ENCODE measurements around the gene BIRC6. TPM values are rescaled to one million over a fixed set of nuclear protein-coding genes. Genes with fewer than 3 reads are reported as not detected.
"Not testable (repeated sequence)": the region's sequence is repeated elsewhere in the genome, so short reads cannot be mapped to it uniquely, and the experiment has no call there.

BIRC6 gene
- polyA plus RNA-seq, 4 donors: 14.6 to 55.1 (median 20.6) TPM

GRCh38 chr2:32456808-32457207, 100.0 kb downstream of the BIRC6 start:
- Histone ChIP-seq H3K27ac (ENCODE audit: low read depth in 1 of 3, low read length in 2 of 3) (no peak overlapping the region), H3K4me1 (ENCODE audit: control insufficient read depth in 3 of 3, insufficient read depth in 2 of 3, low read depth in 1 of 3, low read length in 2 of 3) (no peaks in the 10 kb centered on the region), H3K4me3 (ENCODE audit: low read depth in 1 of 3, low read length in 3 of 3) (no peak overlapping the region), H3K27me3 (ENCODE audit: control insufficient read depth in 3 of 3, insufficient read depth in 3 of 3, low read length in 3 of 3) (no peaks in the 10 kb centered on the region), H3K36me3 (ENCODE audit: control insufficient read depth in 3 of 3, insufficient read depth in 2 of 3, low read depth in 1 of 3, low read length in 3 of 3) (peaks cover 0 to 10% (median 3%) of the 10 kb centered on the region in 3 donors), H3K9me3 (ENCODE audit: control insufficient read depth in 2 of 2, insufficient read depth in 1 of 2, low read depth in 1 of 2, low read length in 1 of 2) (no peaks in the 10 kb centered on the region)
- FAIRE-seq (no peak), DNase-seq (no peak)
- 92 to 94% (median 93%) methylated on average over 4 of the region's 4 CpGs for WGBS, 3 donors

GRCh38 chr2:32457814-32458213, 101.0 kb downstream of the BIRC6 start:
- Histone ChIP-seq H3K4me1 (ENCODE audit: control insufficient read depth in 3 of 3, insufficient read depth in 2 of 3, low read depth in 1 of 3, low read length in 2 of 3) (no peaks in the 10 kb centered on the region), H3K27ac (ENCODE audit: low read depth in 1 of 3, low read length in 2 of 3) (no peak overlapping the region), H3K27me3 (ENCODE audit: control insufficient read depth in 3 of 3, insufficient read depth in 3 of 3, low read length in 3 of 3) (no peaks in the 10 kb centered on the region), H3K9me3 (ENCODE audit: control insufficient read depth in 2 of 2, insufficient read depth in 1 of 2, low read depth in 1 of 2, low read length in 1 of 2) (no peaks in the 10 kb centered on the region), H3K4me3 (ENCODE audit: low read depth in 1 of 3, low read length in 3 of 3) (no peak overlapping the region), H3K36me3 (ENCODE audit: control insufficient read depth in 3 of 3, insufficient read depth in 2 of 3, low read depth in 1 of 3, low read length in 3 of 3) (peaks cover 0 to 14% (median 3%) of the 10 kb centered on the region in 3 donors)
- no peak for DNase-seq
- 96 to 100% (median 100%) methylated on average over 1 of the region's 1 CpG for WGBS, 3 donors
- FAIRE-seq: no peak

- H3K27ac ChIP-seq (ENCODE audit: low read depth in 1 of 3, low read length in 2 of 3); FAIRE-seq; DNase-seq; H3K4me3 ChIP-seq (ENCODE audit: low read depth in 1 of 3, low read length in 3 of 3); H3K9me3 ChIP-seq (ENCODE audit: control insufficient read depth in 2 of 2, insufficient read depth in 1 of 2, low read depth in 1 of 2, low read length in 1 of 2); H3K4me1 ChIP-seq (ENCODE audit: control insufficient read depth in 3 of 3, insufficient read depth in 2 of 3, low read depth in 1 of 3, low read length in 2 of 3); H3K27me3 ChIP-seq (ENCODE audit: control insufficient read depth in 3 of 3, insufficient read depth in 3 of 3, low read length in 3 of 3): not testable (repeated sequence)
- peaks cover 0 to 23% (median 6%) of the 10 kb centered on the region in 3 donors for H3K36me3 ChIP-seq (ENCODE audit: control insufficient read depth in 3 of 3, insufficient read depth in 2 of 3, low read depth in 1 of 3, low read length in 3 of 3)
- WGBS, 3 donors: 96 to 98% (median 97%) methylated on average over 2 of the region's 2 CpGs
Measured at GRCh38 chr2:32460861-32461260, 104.0 kb downstream of the BIRC6 start.

GRCh38 chr2:32463110-32463509, 106.3 kb downstream of the BIRC6 start:
- H3K4me3 ChIP-seq (ENCODE audit: low read depth in 1 of 3, low read length in 3 of 3): no peak overlapping the region
- H3K9me3 ChIP-seq (ENCODE audit: control insufficient read depth in 2 of 2, insufficient read depth in 1 of 2, low read depth in 1 of 2, low read length in 1 of 2): no peaks in the 10 kb centered on the region
- no peaks in the 10 kb centered on the region for H3K4me1 ChIP-seq (ENCODE audit: control insufficient read depth in 3 of 3, insufficient read depth in 2 of 3, low read depth in 1 of 3, low read length in 2 of 3)
- 96 to 97% (median 97%) methylated on average over 4 of the region's 4 CpGs for WGBS, 3 donors
- H3K36me3 ChIP-seq (ENCODE audit: control insufficient read depth in 3 of 3, insufficient read depth in 2 of 3, low read depth in 1 of 3, low read length in 3 of 3): peaks cover 0 to 29% (median 11%) of the 10 kb centered on the region in 3 donors
- DNase-seq (no peak), FAIRE-seq (no peak)
- H3K27ac ChIP-seq (ENCODE audit: low read depth in 1 of 3, low read length in 2 of 3): no peak overlapping the region
- H3K27me3 ChIP-seq (ENCODE audit: control insufficient read depth in 3 of 3, insufficient read depth in 3 of 3, low read length in 3 of 3): no peaks in the 10 kb centered on the region

GRCh38 chr2:32464431-32464830, 107.6 kb downstream of the BIRC6 start:
- DNase-seq (no peak), FAIRE-seq (no peak)
- Histone ChIP-seq H3K36me3 (ENCODE audit: control insufficient read depth in 3 of 3, insufficient read depth in 2 of 3, low read depth in 1 of 3, low read length in 3 of 3) (peaks cover 5 to 28% (median 11%) of the 10 kb centered on the region in 3 donors), H3K9me3 (ENCODE audit: control insufficient read depth in 2 of 2, insufficient read depth in 1 of 2, low read depth in 1 of 2, low read length in 1 of 2) (no peaks in the 10 kb centered on the region), H3K27ac (ENCODE audit: low read depth in 1 of 3, low read length in 2 of 3) (no peak overlapping the region), H3K4me1 (ENCODE audit: control insufficient read depth in 3 of 3, insufficient read depth in 2 of 3, low read depth in 1 of 3, low read length in 2 of 3) (no peaks in the 10 kb centered on the region), H3K27me3 (ENCODE audit: control insufficient read depth in 3 of 3, insufficient read depth in 3 of 3, low read length in 3 of 3) (no peaks in the 10 kb centered on the region), H3K4me3 (ENCODE audit: low read depth in 1 of 3, low read length in 3 of 3) (no peak overlapping the region)
- WGBS, 3 donors: 90 to 97% (median 94%) methylated on average over 2 of the region's 2 CpGs

GRCh38 chr2:32472605-32473004, 115.8 kb downstream of the BIRC6 start:
- Histone ChIP-seq H3K4me3 (ENCODE audit: low read depth in 1 of 3, low read length in 3 of 3) (no peak overlapping the region), H3K36me3 (ENCODE audit: control insufficient read depth in 3 of 3, insufficient read depth in 2 of 3, low read depth in 1 of 3, low read length in 3 of 3) (peaks cover 9 to 12% (median 11%) of the 10 kb centered on the region in 3 donors), H3K27ac (ENCODE audit: low read depth in 1 of 3, low read length in 2 of 3) (no peak overlapping the region), H3K27me3 (ENCODE audit: control insufficient read depth in 3 of 3, insufficient read depth in 3 of 3, low read length in 3 of 3) (no peaks in the 10 kb centered on the region), H3K4me1 (ENCODE audit: control insufficient read depth in 3 of 3, insufficient read depth in 2 of 3, low read depth in 1 of 3, low read length in 2 of 3) (no peaks in the 10 kb centered on the region), H3K9me3 (ENCODE audit: control insufficient read depth in 2 of 2, insufficient read depth in 1 of 2, low read depth in 1 of 2, low read length in 1 of 2) (no peaks in the 10 kb centered on the region)
- WGBS, 3 donors: 64 to 66% (median 65%) methylated on average over 3 of the region's 3 CpGs
- DNase-seq: no peak
- FAIRE-seq: no peak

GRCh38 chr2:32474381-32474780, 117.6 kb downstream of the BIRC6 start:
- H3K36me3 ChIP-seq (ENCODE audit: control insufficient read depth in 3 of 3, insufficient read depth in 2 of 3, low read depth in 1 of 3, low read length in 3 of 3): peaks cover 3 to 16% (median 11%) of the 10 kb centered on the region in 3 donors
- no peak overlapping the region for H3K27ac ChIP-seq (ENCODE audit: low read depth in 1 of 3, low read length in 2 of 3)
- no peaks in the 10 kb centered on the region for H3K9me3 ChIP-seq (ENCODE audit: control insufficient read depth in 2 of 2, insufficient read depth in 1 of 2, low read depth in 1 of 2, low read length in 1 of 2)
- H3K4me1 ChIP-seq (ENCODE audit: control insufficient read depth in 3 of 3, insufficient read depth in 2 of 3, low read depth in 1 of 3, low read length in 2 of 3): no peaks in the 10 kb centered on the region
- 82 to 85% (median 85%) methylated on average over 3 of the region's 3 CpGs for WGBS, 3 donors
- no peak for DNase-seq
- no peak overlapping the region for H3K4me3 ChIP-seq (ENCODE audit: low read depth in 1 of 3, low read length in 3 of 3)
- FAIRE-seq: no peak
- H3K27me3 ChIP-seq (ENCODE audit: control insufficient read depth in 3 of 3, insufficient read depth in 3 of 3, low read length in 3 of 3): no peaks in the 10 kb centered on the region

GRCh38 chr2:32478889-32479620, 122.2 kb downstream of the BIRC6 start:
- Histone ChIP-seq H3K4me1 (ENCODE audit: control insufficient read depth in 3 of 3, insufficient read depth in 2 of 3, low read depth in 1 of 3, low read length in 2 of 3) (no peaks in the 10 kb centered on the region), H3K27me3 (ENCODE audit: control insufficient read depth in 3 of 3, insufficient read depth in 3 of 3, low read length in 3 of 3) (no peaks in the 10 kb centered on the region), H3K9me3 (ENCODE audit: control insufficient read depth in 2 of 2, insufficient read depth in 1 of 2, low read depth in 1 of 2, low read length in 1 of 2) (no peaks in the 10 kb centered on the region), H3K4me3 (ENCODE audit: low read depth in 1 of 3, low read length in 3 of 3) (no peak overlapping the region), H3K27ac (ENCODE audit: low read depth in 1 of 3, low read length in 2 of 3) (no peak overlapping the region), H3K36me3 (ENCODE audit: control insufficient read depth in 3 of 3, insufficient read depth in 2 of 3, low read depth in 1 of 3, low read length in 3 of 3) (peaks cover 3 to 24% (median 18%) of the 10 kb centered on the region in 3 donors)
- FAIRE-seq (no peak), DNase-seq (no peak)
- WGBS, 3 donors: 97% methylated on average over 8 of the region's 8 CpGs

- 85 to 95% (median 87%) methylated on average over 5 of the region's 5 CpGs for WGBS, 3 donors
- no peak for FAIRE-seq
- H3K9me3 ChIP-seq (ENCODE audit: control insufficient read depth in 2 of 2, insufficient read depth in 1 of 2, low read depth in 1 of 2, low read length in 1 of 2): no peaks in the 10 kb centered on the region
- no peaks in the 10 kb centered on the region for H3K4me1 ChIP-seq (ENCODE audit: control insufficient read depth in 3 of 3, insufficient read depth in 2 of 3, low read depth in 1 of 3, low read length in 2 of 3)
- H3K36me3 ChIP-seq (ENCODE audit: control insufficient read depth in 3 of 3, insufficient read depth in 2 of 3, low read depth in 1 of 3, low read length in 3 of 3): peaks cover 3 to 27% (median 22%) of the 10 kb centered on the region in 3 donors
- H3K27ac ChIP-seq (ENCODE audit: low read depth in 1 of 3, low read length in 2 of 3): no peak overlapping the region
- H3K4me3 ChIP-seq (ENCODE audit: low read depth in 1 of 3, low read length in 3 of 3): no peak overlapping the region
- H3K27me3 ChIP-seq (ENCODE audit: control insufficient read depth in 3 of 3, insufficient read depth in 3 of 3, low read length in 3 of 3): no peaks in the 10 kb centered on the region
- no peak for DNase-seq
Measured at GRCh38 chr2:32479993-32480392, 123.2 kb downstream of the BIRC6 start.

Data from small intestine (tissue), 7 donors.